Natural killer cell (primary cell): ENCODE data around the gene PDK4. TPM values are rescaled to one million over a fixed set of nuclear protein-coding genes. Genes with fewer than 3 reads are reported as not detected.

Experiments used
- ATAC-seq, 3 donors: fragments of 150-1000 bp in 2 of 3; fragments of 200-7000 bp in 1 of 3; cut with Tn5 transposase; 1 replicate in 1 of 3; 2 replicates in 2 of 3; pipeline ENCODE4 v1.10.0; 2021; ENCODE audit warnings: mild to moderate bottlenecking in 2 of 3, moderate library complexity in 2 of 3
- DNase-seq, 2 donors: peaks; one replicate each; pipeline versions ENCODE4 v3.0.0 to v3.0.0-alpha.2; 2013 to 2021; ENCODE audit warnings: mixed read lengths in 1 of 2
- H3K27ac ChIP-seq: one replicate; pipeline ENCODE4 v1.5.1; 2013; ENCODE audit warnings: mild to moderate bottlenecking, low read length
- H3K27me3 ChIP-seq: one replicate; pipeline ENCODE4 v1.6.1; 2013; ENCODE audit warnings: low read length; ENCODE audit not compliant: control insufficient read depth, insufficient read depth
- H3K36me3 ChIP-seq: one replicate; pipeline ENCODE4 v1.6.1; 2013; ENCODE audit warnings: low read length; ENCODE audit not compliant: control insufficient read depth, insufficient read depth
- H3K4me1 ChIP-seq: one replicate; pipeline ENCODE4 v1.6.1; 2013; ENCODE audit warnings: low read length; ENCODE audit not compliant: control insufficient read depth, insufficient read depth
- H3K4me3 ChIP-seq: one replicate; pipeline ENCODE4 v1.5.1; 2013; ENCODE audit warnings: low read length
- H3K9me3 ChIP-seq: one replicate; pipeline ENCODE4 v1.6.1; 2013; ENCODE audit warnings: low read length; ENCODE audit not compliant: control insufficient read depth, insufficient read depth
- H3K27ac Mint-ChIP-seq, 2 donors: one replicate each; pipeline ENCODE4 v1.8.0; 2022; ENCODE audit warnings: mild to moderate bottlenecking in 2 of 2, mixed read lengths in 2 of 2, moderate library complexity in 1 of 2
- H3K27me3 Mint-ChIP-seq, 2 donors: one replicate each; pipeline ENCODE4 v1.8.0; 2022; ENCODE audit warnings: low read depth in 2 of 2, mixed read lengths in 2 of 2
- H3K36me3 Mint-ChIP-seq: one replicate; pipeline ENCODE4 v1.8.0; 2022; ENCODE audit warnings: mixed read lengths
- H3K4me1 Mint-ChIP-seq, 2 donors: one replicate each; pipeline ENCODE4 v1.8.0; 2022; ENCODE audit warnings: mixed read lengths in 2 of 2
- H3K4me3 Mint-ChIP-seq: one replicate; pipeline ENCODE4 v1.8.0; 2022; ENCODE audit warnings: mild to moderate bottlenecking, moderate library complexity, mixed read lengths
- H3K9me3 Mint-ChIP-seq, 2 donors: one replicate each; pipeline ENCODE4 v1.8.0; 2022; ENCODE audit warnings: mixed read lengths in 2 of 2
- CTCF ChIP-seq: fragments of 200-600 bp; IDR thresholded peaks from one replicate; pipeline ENCODE4 v1.8.0; 2022; ENCODE audit warnings: antibody characterized with exemption
- WGBS: methylation state at CpG from one replicate; pipeline ENCODE4 v1.1.7; 2013; ENCODE audit warnings: missing lambda C conversion rate; ENCODE audit not compliant: insufficient coverage; 5-methylcytosine and 5-hydroxymethylcytosine counted together
- intact Hi-C: fragments of 100-400 bp; cut with micrococcal nuclease; formaldehyde crosslinking; loops from one replicate; pipeline ENCODE4 v1.14.2; 2022
- total RNA-seq, 4 donors: library from RNA; stranded (reverse); fragments of 120-200 nt in 1 of 4; gene quantifications; one replicate each; pipeline versions ENCODE4 v1.2.3 to v1.2.4, GENCODE V29; 2013 to 2022

Gene PDK4
- total RNA-seq, 3 donors from 2014 or later (not counting 1 experiment from before 2014, with no cell fraction given) = 0.78 to 3.8 (median 2.3) TPM

DNA sequence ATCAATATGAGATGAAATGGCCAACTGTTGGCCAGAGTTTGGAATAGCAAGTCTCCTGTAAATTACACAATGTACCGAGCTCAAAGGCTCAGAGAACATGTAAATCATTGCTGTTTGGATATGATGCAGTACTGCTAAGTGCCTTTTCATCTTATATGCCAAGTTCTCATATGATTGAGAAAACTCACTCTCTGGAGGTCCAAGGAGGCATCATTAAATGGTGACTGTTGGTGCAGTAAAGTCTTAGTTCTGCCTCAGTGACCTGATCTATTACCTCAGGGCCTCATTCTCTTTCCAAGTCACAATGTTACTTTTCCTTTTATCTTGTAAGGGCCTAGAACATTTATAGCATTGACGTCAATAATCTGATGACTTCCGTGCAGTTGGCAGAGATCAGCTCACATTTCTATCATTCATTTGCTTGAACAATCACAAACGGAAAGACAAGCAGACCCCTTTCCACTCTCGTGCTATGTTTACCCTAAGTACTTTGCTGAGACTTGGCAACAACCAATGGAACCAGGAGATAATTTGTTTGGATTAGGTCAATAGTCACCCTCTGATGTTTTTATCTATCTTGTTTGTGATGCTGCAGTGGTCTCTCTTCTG, 32.6 kb upstream of the PDK4 start:
- ATAC-seq (no peak), DNase-seq (no peak)
- H3K9me3 ChIP-seq = no peaks in the 10 kb centered on the region
- H3K4me3 ChIP-seq = no peak overlapping the region
- H3K36me3 ChIP-seq = no peaks in the 10 kb centered on the region
- H3K27me3 ChIP-seq = no peaks in the 10 kb centered on the region
- no peak overlapping the region for H3K4me3 Mint-ChIP-seq
- peaks cover 0 to 5% of the 10 kb centered on the region in 2 donors for H3K4me1 Mint-ChIP-seq
- no peak overlapping the region for H3K27ac ChIP-seq
- H3K36me3 Mint-ChIP-seq = no peaks in the 10 kb centered on the region
- intact Hi-C loops = no loop called here
- no peak overlapping the region for H3K27ac Mint-ChIP-seq
- TF ChIP-seq CTCF = no peak
- 88% methylated on average over 5 of the region's 5 CpGs for WGBS
- peaks cover 4 to 14% of the 10 kb centered on the region in 2 donors for H3K27me3 Mint-ChIP-seq
- no peaks in the 10 kb centered on the region for H3K9me3 Mint-ChIP-seq
- H3K4me1 ChIP-seq = no peaks in the 10 kb centered on the region

DNA sequence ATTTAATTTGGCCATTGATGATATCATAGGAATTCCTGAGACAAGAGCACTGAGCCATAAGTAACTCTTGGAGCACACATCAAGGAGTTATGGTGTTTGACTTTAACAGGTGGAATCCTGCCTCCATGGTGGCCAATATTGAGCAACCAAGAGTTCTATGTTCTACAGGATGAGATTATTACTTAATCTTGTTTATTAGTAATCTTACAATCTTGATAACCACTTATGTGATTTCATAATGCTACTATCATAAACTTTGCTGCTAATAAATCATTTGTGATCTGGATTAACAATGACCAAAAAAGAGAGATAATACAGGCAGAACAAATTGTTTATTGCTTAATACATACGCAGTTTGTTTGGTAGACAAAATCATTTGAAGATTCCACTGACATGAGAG, 27.5 kb upstream of the PDK4 start:
- Mint-ChIP-seq H3K27me3 (peaks cover 7 to 14% of the 10 kb centered on the region in 2 donors), H3K27ac (no peak overlapping the region), H3K4me1 (no peaks in the 10 kb centered on the region), H3K4me3 (no peak overlapping the region), H3K36me3 (no peaks in the 10 kb centered on the region), H3K9me3 (no peaks in the 10 kb centered on the region)
- ATAC-seq = no peak
- Histone ChIP-seq H3K4me1 (no peaks in the 10 kb centered on the region), H3K27me3 (no peaks in the 10 kb centered on the region), H3K9me3 (no peaks in the 10 kb centered on the region), H3K4me3 (no peak overlapping the region), H3K27ac (no peak overlapping the region), H3K36me3 (no peaks in the 10 kb centered on the region)
- intact Hi-C loops = no loop called here
- 86% methylated on average over 1 of the region's 1 CpG for WGBS
- no peak for DNase-seq
- no peak for TF ChIP-seq CTCF

GRCh38 chr7:95622859-95623258, 26.5 kb upstream of the PDK4 start:
- intact Hi-C loops = no loop called here
- no peak overlapping the region for H3K27ac Mint-ChIP-seq
- DNase-seq (no peak), ATAC-seq (no peak)
- 98% methylated on average over 3 of the region's 3 CpGs for WGBS
- peaks cover 7 to 14% of the 10 kb centered on the region in 2 donors for H3K27me3 Mint-ChIP-seq
- no peaks in the 10 kb centered on the region for H3K36me3 ChIP-seq
- no peaks in the 10 kb centered on the region for H3K36me3 Mint-ChIP-seq
- H3K9me3 ChIP-seq = no peaks in the 10 kb centered on the region
- H3K4me3 ChIP-seq = no peak overlapping the region
- TF ChIP-seq CTCF = no peak
- H3K4me1 ChIP-seq = no peaks in the 10 kb centered on the region
- no peak overlapping the region for H3K4me3 Mint-ChIP-seq
- no peaks in the 10 kb centered on the region for H3K27me3 ChIP-seq
- H3K9me3 Mint-ChIP-seq = no peaks in the 10 kb centered on the region
- H3K4me1 Mint-ChIP-seq = no peaks in the 10 kb centered on the region
- H3K27ac ChIP-seq = no peak overlapping the region

GRCh38 chr7:95622001-95622549, 25.8 kb upstream of the PDK4 start:
- Histone ChIP-seq H3K27ac (no peak overlapping the region), H3K9me3 (no peaks in the 10 kb centered on the region), H3K4me3 (no peak overlapping the region), H3K36me3 (no peaks in the 10 kb centered on the region), H3K4me1 (no peaks in the 10 kb centered on the region), H3K27me3 (no peaks in the 10 kb centered on the region)
- DNase-seq (no peak), ATAC-seq (no peak)
- Mint-ChIP-seq H3K4me1 (no peaks in the 10 kb centered on the region), H3K27ac (no peak overlapping the region), H3K36me3 (no peaks in the 10 kb centered on the region), H3K27me3 (peaks cover 7 to 14% of the 10 kb centered on the region in 2 donors), H3K9me3 (no peaks in the 10 kb centered on the region), H3K4me3 (no peak overlapping the region)
- TF ChIP-seq CTCF = no peak
- intact Hi-C loops = no loop called here
